ENCODE results near the gene EXOSC2. TPM values are rescaled to one million over a fixed set of nuclear protein-coding genes. Genes with fewer than 3 reads are reported as not detected.

EXOSC2 gene, protein sequence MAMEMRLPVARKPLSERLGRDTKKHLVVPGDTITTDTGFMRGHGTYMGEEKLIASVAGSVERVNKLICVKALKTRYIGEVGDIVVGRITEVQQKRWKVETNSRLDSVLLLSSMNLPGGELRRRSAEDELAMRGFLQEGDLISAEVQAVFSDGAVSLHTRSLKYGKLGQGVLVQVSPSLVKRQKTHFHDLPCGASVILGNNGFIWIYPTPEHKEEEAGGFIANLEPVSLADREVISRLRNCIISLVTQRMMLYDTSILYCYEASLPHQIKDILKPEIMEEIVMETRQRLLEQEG
- polyA plus RNA-seq = 30.2 TPM
- long read RNA-seq, donor 1, partial matches to known transcripts = 0 of 3 reads
- long read RNA-seq, donor 1, other reads (novel, unspliced or antisense) = 0 of 3 reads
- long read RNA-seq, donor 2, transcript EXOSC2-204 (9 exons, 2,040 nt) = major isoform, 9 of 10 reads
- long read RNA-seq, donor 2, partial matches to known transcripts = 0 of 10 reads
- long read RNA-seq, donor 2, other reads (novel, unspliced or antisense) = 0 of 10 reads
- long read RNA-seq, donor 3 = 0 reads
- long read RNA-seq, donor 4, partial matches to known transcripts = 0 of 1 reads
- long read RNA-seq, donor 4, other reads (novel, unspliced or antisense) = 0 of 1 reads
- long read RNA-seq, donor 5, partial matches to known transcripts = 0 of 3 reads
- long read RNA-seq, donor 5, other reads (novel, unspliced or antisense) = 0 of 3 reads
- long read RNA-seq, donor 6, partial matches to known transcripts = 15 of 16 reads
- long read RNA-seq, donor 6, other reads (novel, unspliced or antisense) = 0 of 16 reads
- long read RNA-seq, donor 7, partial matches to known transcripts = 0 of 5 reads
- long read RNA-seq, donor 7, other reads (novel, unspliced or antisense) = 0 of 5 reads
- long read RNA-seq, donor 8, partial matches to known transcripts = 0 of 7 reads
- long read RNA-seq, donor 8, other reads (novel, unspliced or antisense) = 0 of 7 reads
- long read RNA-seq, donor 9, partial matches to known transcripts = 0 of 5 reads
- long read RNA-seq, donor 9, other reads (novel, unspliced or antisense) = 0 of 5 reads
- long read RNA-seq, donor 10, partial matches to known transcripts = 0 of 3 reads
- long read RNA-seq, donor 10, other reads (novel, unspliced or antisense) = 0 of 3 reads
- long read RNA-seq, donor 11, partial matches to known transcripts = 0 of 2 reads
- long read RNA-seq, donor 11, other reads (novel, unspliced or antisense) = 0 of 2 reads

DNA sequence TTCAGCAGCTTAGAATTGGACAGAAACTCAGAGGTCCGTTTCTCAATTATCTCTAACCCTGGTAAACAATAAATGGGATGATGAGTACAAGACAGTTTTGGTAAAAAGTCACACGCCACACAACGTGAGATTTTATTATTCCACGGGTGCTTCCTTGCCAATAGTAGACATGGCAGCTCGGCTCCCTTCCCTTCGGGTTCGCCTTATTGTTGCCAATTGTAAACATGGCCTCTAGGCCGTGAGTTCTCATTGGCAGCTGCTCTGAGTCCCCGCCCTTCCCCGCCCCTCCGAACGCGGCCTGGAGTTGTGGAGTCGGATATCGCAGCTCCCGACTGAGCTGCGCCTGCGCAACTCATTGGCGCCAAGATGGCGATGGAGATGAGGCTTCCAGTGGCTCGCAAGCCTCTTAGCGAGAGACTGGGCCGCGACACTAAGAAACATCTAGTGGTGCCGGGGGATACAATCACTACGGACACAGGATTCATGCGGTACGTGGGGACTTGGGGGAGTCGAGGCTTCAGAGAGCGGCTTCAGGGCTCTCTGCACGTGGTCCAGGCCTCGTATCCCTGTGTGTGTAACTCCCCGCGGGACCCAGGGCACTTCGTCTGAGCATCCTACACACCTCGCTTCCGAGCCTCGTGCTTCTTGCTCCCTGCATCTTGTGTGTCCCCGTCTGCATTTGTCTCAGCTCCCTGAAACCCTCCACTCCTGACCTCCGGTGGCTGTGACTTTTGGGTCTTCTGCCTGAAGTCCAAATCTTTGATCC, at the start of gene EXOSC2:
TSS of gene EXOSC2 (plus strand) at position 355 of the 766 bp plus-strand sequence. CDS start at position 367, 12 bp downstream.
- peak; percentile 97 to 98 for DNase-seq
- H3K27ac ChIP-seq (ENCODE audit: low read length) = no peak within 1 kb of the TSS
- no CpG with 5 or more reads among the region's 40 CpGs for WGBS (ENCODE audit: insufficient coverage, low lambda C conversion rate)
- H3K4me1 ChIP-seq (ENCODE audit: control insufficient read depth, insufficient read depth, low read length) = no peaks in the 10 kb centered on the region
- no peaks in the 10 kb centered on the region for H3K27me3 ChIP-seq (ENCODE audit: control insufficient read depth, insufficient read depth, low read length)
- peaks cover 3% of the 10 kb centered on the region for H3K9me3 ChIP-seq (ENCODE audit: control insufficient read depth, low read depth, low read length)
- peak within 1 kb of the TSS; percentile 88 for H3K4me3 ChIP-seq (ENCODE audit: low read length)
- H3K36me3 ChIP-seq (ENCODE audit: control insufficient read depth, insufficient read depth, low read length) = peaks cover 30% of the 10 kb centered on the region

- Histone ChIP-seq H3K9me3 (ENCODE audit: control insufficient read depth, low read depth, low read length) (no peaks in the 10 kb centered on the region), H3K36me3 (ENCODE audit: control insufficient read depth, insufficient read depth, low read length) (no peaks in the 10 kb centered on the region), H3K4me1 (ENCODE audit: control insufficient read depth, insufficient read depth, low read length) (no peaks in the 10 kb centered on the region), H3K4me3 (ENCODE audit: low read length) (no peak overlapping the region), H3K27me3 (ENCODE audit: control insufficient read depth, insufficient read depth, low read length) (peaks cover 37% of the 10 kb centered on the region), H3K27ac (ENCODE audit: low read length) (no peak overlapping the region)
- no CpG with 5 or more reads among the region's 15 CpGs for WGBS (ENCODE audit: insufficient coverage, low lambda C conversion rate)
- DNase-seq = no peak
These were observed 42.4 kb upstream of the EXOSC2 start for GRCh38 chr9:130651221-130651620.

- H3K4me1 ChIP-seq (ENCODE audit: control insufficient read depth, insufficient read depth, low read length) = no peaks in the 10 kb centered on the region
- WGBS (ENCODE audit: insufficient coverage, low lambda C conversion rate) = no CpG with 5 or more reads among the region's 18 CpGs
- H3K4me3 ChIP-seq (ENCODE audit: low read length) = no peak overlapping the region
- no peaks in the 10 kb centered on the region for H3K36me3 ChIP-seq (ENCODE audit: control insufficient read depth, insufficient read depth, low read length)
- no peaks in the 10 kb centered on the region for H3K9me3 ChIP-seq (ENCODE audit: control insufficient read depth, low read depth, low read length)
- H3K27me3 ChIP-seq (ENCODE audit: control insufficient read depth, insufficient read depth, low read length) = peaks cover 43% of the 10 kb centered on the region
- no peak overlapping the region for H3K27ac ChIP-seq (ENCODE audit: low read length)
- DNase-seq = no peak
These were observed 41.8 kb upstream of the EXOSC2 start for GRCh38 chr9:130651752-130652151.

- no CpG with 5 or more reads among the region's 6 CpGs for WGBS (ENCODE audit: insufficient coverage, low lambda C conversion rate)
- H3K27ac ChIP-seq (ENCODE audit: low read length) = no peak overlapping the region
- no peaks in the 10 kb centered on the region for H3K36me3 ChIP-seq (ENCODE audit: control insufficient read depth, insufficient read depth, low read length)
- peaks cover 73% of the 10 kb centered on the region for H3K27me3 ChIP-seq (ENCODE audit: control insufficient read depth, insufficient read depth, low read length)
- DNase-seq = no peak
- no peaks in the 10 kb centered on the region for H3K4me1 ChIP-seq (ENCODE audit: control insufficient read depth, insufficient read depth, low read length)
- no peak overlapping the region for H3K4me3 ChIP-seq (ENCODE audit: low read length)
- H3K9me3 ChIP-seq (ENCODE audit: control insufficient read depth, low read depth, low read length) = peaks cover 16% of the 10 kb centered on the region
These were observed 38.7 kb upstream of the EXOSC2 start for GRCh38 chr9:130654879-130655278.

DNA sequence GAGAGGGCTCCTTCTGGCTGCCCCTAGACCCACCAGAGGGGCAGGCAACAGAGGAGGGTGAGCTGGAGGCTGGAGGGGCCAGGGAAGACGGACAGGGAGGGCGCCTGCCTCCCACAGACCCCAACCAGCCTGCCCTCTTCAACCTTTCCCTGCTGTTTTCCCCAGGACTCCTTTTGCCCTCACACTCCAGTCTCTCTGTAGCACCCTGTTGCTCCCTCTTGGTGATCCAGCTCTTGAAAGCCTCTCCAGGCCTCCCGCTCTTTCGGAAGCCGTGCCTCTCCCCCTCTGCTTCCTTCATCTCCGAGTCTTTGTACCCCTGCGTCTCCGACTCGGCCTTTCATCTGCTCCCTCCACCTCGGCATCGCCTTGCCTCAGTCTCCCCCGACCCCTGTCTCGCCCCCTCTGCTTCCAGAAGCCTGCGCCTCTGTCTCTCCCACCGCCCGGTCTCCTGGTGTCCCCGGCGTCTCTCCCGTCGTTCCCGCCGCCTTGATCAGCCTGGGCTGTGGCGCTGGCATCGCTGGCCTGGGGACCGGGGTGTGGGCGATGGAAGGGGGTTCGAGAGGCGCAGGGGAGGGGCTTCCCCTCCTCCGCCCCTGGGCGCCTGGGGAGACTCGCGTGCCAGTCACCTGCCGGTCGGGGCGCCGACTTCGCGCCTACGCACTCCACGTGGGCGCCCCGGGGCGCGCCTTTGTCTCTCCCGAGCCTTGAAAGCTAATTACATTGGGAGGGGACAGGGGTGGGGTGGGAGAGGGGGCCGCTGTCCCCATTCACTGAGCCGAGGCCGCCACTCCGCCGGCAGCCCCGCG, 34.5 kb upstream of the EXOSC2 start:
- no peaks in the 10 kb centered on the region for H3K36me3 ChIP-seq (ENCODE audit: control insufficient read depth, insufficient read depth, low read length)
- peaks cover 2% of the 10 kb centered on the region for H3K4me1 ChIP-seq (ENCODE audit: control insufficient read depth, insufficient read depth, low read length)
- no peak for DNase-seq
- H3K4me3 ChIP-seq (ENCODE audit: low read length) = no peak overlapping the region
- peaks cover 34% of the 10 kb centered on the region for H3K9me3 ChIP-seq (ENCODE audit: control insufficient read depth, low read depth, low read length)
- 18% methylated on average over 9 of the region's 52 CpGs for WGBS (ENCODE audit: insufficient coverage, low lambda C conversion rate)
- no peak overlapping the region for H3K27ac ChIP-seq (ENCODE audit: low read length)
- peaks cover 92% of the 10 kb centered on the region for H3K27me3 ChIP-seq (ENCODE audit: control insufficient read depth, insufficient read depth, low read length)

DNA sequence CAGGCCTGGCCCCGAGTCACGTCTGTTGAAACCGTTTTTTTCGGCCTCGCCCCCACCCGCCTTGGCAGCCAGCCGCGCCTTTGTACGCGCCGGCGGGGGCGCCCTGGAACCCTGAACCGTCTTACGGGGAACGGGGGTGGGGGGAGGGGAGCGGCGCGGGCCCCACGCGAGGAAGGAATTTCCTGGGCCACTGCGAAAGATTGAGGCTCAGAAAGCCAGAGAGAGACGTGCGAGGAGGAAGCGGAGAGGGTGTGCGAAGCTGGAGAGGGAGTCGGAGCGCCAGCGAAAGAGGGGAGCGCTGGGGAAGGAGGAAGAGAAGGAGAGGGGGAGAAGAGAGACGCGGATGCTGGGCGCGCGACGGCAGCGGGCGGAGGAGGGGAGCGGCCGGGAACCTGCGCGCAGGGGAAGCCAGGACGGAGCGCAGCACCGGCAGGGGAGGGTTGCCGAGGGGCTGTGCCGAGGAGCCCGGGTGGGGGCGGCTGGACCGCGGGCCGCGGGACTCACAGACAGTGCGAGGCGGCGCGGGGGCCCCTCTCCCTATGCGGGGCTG, 33.8 kb upstream of the EXOSC2 start:
- peaks cover 96% of the 10 kb centered on the region for H3K27me3 ChIP-seq (ENCODE audit: control insufficient read depth, insufficient read depth, low read length)
- no peak overlapping the region for H3K27ac ChIP-seq (ENCODE audit: low read length)
- H3K4me1 ChIP-seq (ENCODE audit: control insufficient read depth, insufficient read depth, low read length) = peaks cover 2% of the 10 kb centered on the region
- no peaks in the 10 kb centered on the region for H3K36me3 ChIP-seq (ENCODE audit: control insufficient read depth, insufficient read depth, low read length)
- no CpG with 5 or more reads among the region's 58 CpGs for WGBS (ENCODE audit: insufficient coverage, low lambda C conversion rate)
- DNase-seq = no peak
- no peak overlapping the region for H3K4me3 ChIP-seq (ENCODE audit: low read length)
- peaks cover 37% of the 10 kb centered on the region for H3K9me3 ChIP-seq (ENCODE audit: control insufficient read depth, low read depth, low read length)

- no CpG with 5 or more reads among the region's 33 CpGs for WGBS (ENCODE audit: insufficient coverage, low lambda C conversion rate)
- H3K27me3 ChIP-seq (ENCODE audit: control insufficient read depth, insufficient read depth, low read length) = peaks cover 97% of the 10 kb centered on the region
- no peak overlapping the region for H3K4me3 ChIP-seq (ENCODE audit: low read length)
These were observed 33.3 kb upstream of the EXOSC2 start for GRCh38 chr9:130660326-130660682.

GRCh38 chr9:130660683-130661450, 32.7 kb upstream of the EXOSC2 start:
- H3K27me3 ChIP-seq (ENCODE audit: control insufficient read depth, insufficient read depth, low read length) = peaks cover 97% of the 10 kb centered on the region
- no peaks in the 10 kb centered on the region for H3K36me3 ChIP-seq (ENCODE audit: control insufficient read depth, insufficient read depth, low read length)
- DNase-seq = no peak
- no peak overlapping the region for H3K27ac ChIP-seq (ENCODE audit: low read length)
- no peak overlapping the region for H3K4me3 ChIP-seq (ENCODE audit: low read length)
- H3K9me3 ChIP-seq (ENCODE audit: control insufficient read depth, low read depth, low read length) = peaks cover 41% of the 10 kb centered on the region
- no CpG with 5 or more reads among the region's 82 CpGs for WGBS (ENCODE audit: insufficient coverage, low lambda C conversion rate)
- peaks cover 6% of the 10 kb centered on the region for H3K4me1 ChIP-seq (ENCODE audit: control insufficient read depth, insufficient read depth, low read length)

More at GRCh38 chr9:130660326-130660682, 33.3 kb upstream of the EXOSC2 start:
- H3K36me3 ChIP-seq (ENCODE audit: control insufficient read depth, insufficient read depth, low read length) = no peaks in the 10 kb centered on the region
- no peak overlapping the region for H3K27ac ChIP-seq (ENCODE audit: low read length)
- peaks cover 2% of the 10 kb centered on the region for H3K4me1 ChIP-seq (ENCODE audit: control insufficient read depth, insufficient read depth, low read length)
- peaks cover 38% of the 10 kb centered on the region for H3K9me3 ChIP-seq (ENCODE audit: control insufficient read depth, low read depth, low read length)
- DNase-seq = no peak
